ENCODE measurements around the gene SCAMP1. TPM values are rescaled to one million over a fixed set of nuclear protein-coding genes. Genes with fewer than 3 reads are reported as not detected.
"Not testable (repeated sequence)": the region's sequence is repeated elsewhere in the genome, so short reads cannot be mapped to it uniquely, and the experiment has no call there.

Gene SCAMP1
- total RNA-seq, 6 experiments from 2014 or later = 37.4 to 50.6 (median 44.9) TPM

GRCh38 chr5:78429332-78429980, 69.0 kb downstream of the SCAMP1 start:
- no peak overlapping the region for H3K27ac Mint-ChIP-seq
- no peak for TF ChIP-seq CTCF (IDR thresholded peaks at IDR 0.05)
- H3K27me3 Mint-ChIP-seq (ENCODE audit: insufficient read depth) = 0 out of 2 replicates have a peak, but pooled peaks cover 1% of the 10 kb centered on the region
- H3K9me3 Mint-ChIP-seq = no peaks in the 10 kb centered on the region
- no peak for DNase-seq
- H3K4me3 Mint-ChIP-seq = no peak overlapping the region
- peaks cover 15% of the 10 kb centered on the region for H3K36me3 Mint-ChIP-seq (ENCODE audit: low read depth)
- H3K4me1 Mint-ChIP-seq (ENCODE audit: low read depth) = no peaks in the 10 kb centered on the region

- no peak for TF ChIP-seq CTCF (IDR thresholded peaks at IDR 0.05)
- Mint-ChIP-seq H3K4me1 (ENCODE audit: low read depth) (no peaks in the 10 kb centered on the region), H3K36me3 (ENCODE audit: low read depth) (peaks cover 16% of the 10 kb centered on the region), H3K4me3 (no peak overlapping the region), H3K27ac (no peak overlapping the region), H3K27me3 (ENCODE audit: insufficient read depth) (0 out of 2 replicates have a peak, but pooled peaks cover 1% of the 10 kb centered on the region), H3K9me3 (no peaks in the 10 kb centered on the region)
- DNase-seq = no peak
These were observed 70.4 kb downstream of the SCAMP1 start for GRCh38 chr5:78430866-78431265.

DNA sequence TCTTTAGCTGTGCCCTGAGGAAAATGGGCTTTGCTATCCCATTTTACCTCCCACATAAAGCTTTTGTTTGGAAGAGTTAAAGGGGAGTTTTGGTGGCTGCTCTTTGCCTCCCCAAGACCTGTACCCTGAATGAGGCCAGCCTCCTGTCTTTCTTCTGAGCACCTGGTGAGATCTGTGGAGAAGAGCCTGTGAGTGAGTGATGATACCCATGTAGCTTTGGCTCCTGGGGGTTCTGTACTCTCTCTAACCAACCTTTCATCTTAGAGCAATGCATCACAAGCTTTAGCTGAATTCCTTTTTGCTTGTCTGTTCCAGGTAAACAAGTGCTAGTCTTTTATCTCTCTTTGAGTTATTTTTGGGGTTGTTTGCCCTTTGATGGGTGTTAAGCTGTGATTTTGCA, 73.6 kb downstream of the SCAMP1 start:
- Mint-ChIP-seq H3K36me3 (ENCODE audit: low read depth) (peaks cover 10% of the 10 kb centered on the region), H3K9me3 (no peaks in the 10 kb centered on the region), H3K27me3 (ENCODE audit: insufficient read depth) (0 out of 2 replicates have a peak, but pooled peaks cover 1% of the 10 kb centered on the region), H3K4me3 (no peak overlapping the region), H3K4me1 (ENCODE audit: low read depth) (no peaks in the 10 kb centered on the region), H3K27ac (no peak overlapping the region)
- DNase-seq = no peak
- TF ChIP-seq CTCF (IDR thresholded peaks at IDR 0.05) = no peak

DNA sequence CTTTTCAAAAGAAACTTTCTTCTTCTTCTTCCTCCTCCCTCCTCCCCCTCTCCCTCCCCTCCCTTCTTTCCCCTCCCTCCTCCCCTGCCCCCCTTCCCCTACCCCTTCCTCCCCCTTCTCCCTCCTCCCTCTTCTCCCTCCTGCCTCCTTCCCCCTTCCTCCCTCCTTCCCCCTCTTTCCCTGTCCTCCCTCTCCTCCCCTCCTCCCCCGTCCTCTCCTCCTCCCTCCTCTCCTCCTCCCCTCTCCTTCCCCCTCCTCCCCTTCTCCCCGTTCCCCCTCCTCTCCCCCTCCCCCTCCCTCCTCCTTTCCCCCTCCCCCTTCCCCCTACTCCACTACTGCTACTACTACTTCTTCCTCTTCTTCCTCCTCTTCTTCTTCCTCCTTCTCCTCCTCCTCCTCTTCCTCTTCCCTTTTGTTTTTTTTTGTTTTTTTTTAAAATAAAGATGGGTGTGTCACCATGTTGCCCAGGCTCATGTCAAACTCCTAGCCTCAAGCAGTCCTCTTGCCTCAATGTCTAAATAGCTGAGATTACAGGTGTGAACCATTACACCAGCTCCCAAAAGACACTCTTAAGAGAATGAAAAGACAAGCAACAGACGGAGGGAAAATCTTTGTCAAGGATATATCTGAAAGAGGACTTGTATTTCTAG, 87.5 kb downstream of the SCAMP1 start:
- Mint-ChIP-seq H3K27me3 (ENCODE audit: insufficient read depth) (no peaks in the 10 kb centered on the region; the same call in 1 of the 2 replicates), H3K4me1 (ENCODE audit: low read depth) (no peaks in the 10 kb centered on the region), H3K9me3 (no peaks in the 10 kb centered on the region), H3K4me3 (no peak overlapping the region), H3K27ac (no peak overlapping the region), H3K36me3 (ENCODE audit: low read depth) (peaks cover 9% of the 10 kb centered on the region)
- TF ChIP-seq CTCF (IDR thresholded peaks at IDR 0.05) = no peak
- no peak for DNase-seq

- Mint-ChIP-seq H3K27me3 (ENCODE audit: insufficient read depth) (no peaks in the 10 kb centered on the region; the same call in 1 of the 2 replicates), H3K4me3 (no peak overlapping the region), H3K9me3 (no peaks in the 10 kb centered on the region), H3K36me3 (ENCODE audit: low read depth) (peaks cover 7% of the 10 kb centered on the region), H3K4me1 (ENCODE audit: low read depth) (no peaks in the 10 kb centered on the region), H3K27ac (no peak overlapping the region)
- DNase-seq = no peak
- TF ChIP-seq CTCF (IDR thresholded peaks at IDR 0.05) = no peak
These were observed 88.7 kb downstream of the SCAMP1 start for GRCh38 chr5:78449103-78449502.

- not testable (repeated sequence) for H3K4me3 Mint-ChIP-seq; H3K36me3 Mint-ChIP-seq (ENCODE audit: low read depth); H3K27ac Mint-ChIP-seq; H3K4me1 Mint-ChIP-seq (ENCODE audit: low read depth); H3K27me3 Mint-ChIP-seq (ENCODE audit: insufficient read depth); DNase-seq; H3K9me3 Mint-ChIP-seq
These were observed 97.1 kb downstream of the SCAMP1 start for GRCh38 chr5:78457507-78457906.

All from HFFc6 (cell line).